GM12874 (cell line): Measurements from ENCODE around the gene KCNJ1.

Experiments
- CTCF ChIP-seq: IDR thresholded peaks from 2 replicates; pipeline ENCODE4 v1.5.1; 2011; ENCODE audit warnings: low read depth, mild to moderate bottlenecking, control low read depth, low read length, moderate library complexity; ENCODE audit not compliant: insufficient read depth

The KCNJ1 gene

GRCh38 chr11:128814856-128815705 is 52.0 kb downstream of the KCNJ1 start:
- no peak for TF ChIP-seq CTCF

- no peak for TF ChIP-seq CTCF
These were observed 53.4 kb downstream of the KCNJ1 start for GRCh38 chr11:128813729-128814128.

GRCh38 chr11:128810784-128811514 is 56.1 kb downstream of the KCNJ1 start:
- TF ChIP-seq CTCF, result no peak

GRCh38 chr11:128809128-128809527 is 58.0 kb downstream of the KCNJ1 start:
- no peak for TF ChIP-seq CTCF

GRCh38 chr11:128807909-128808308 is 59.2 kb downstream of the KCNJ1 start:
- no peak for TF ChIP-seq CTCF

GRCh38 chr11:128806506-128807261 is 60.4 kb downstream of the KCNJ1 start:
- no peak for TF ChIP-seq CTCF

GRCh38 chr11:128804481-128804880 is 62.6 kb downstream of the KCNJ1 start:
- TF ChIP-seq CTCF, result no peak
